HEK293 (cell line): Measurements from ENCODE around the gene ANAPC2.

Experiments used
- CTCF ChIA-PET: fragments of 350-600 bp; formaldehyde crosslinking; extraction: SDS; loops from one replicate; lab custom pipeline; 2021; ENCODE audit warnings: antibody characterized with exemption; lab: Yijun Ruan, JAX
- POLR2A ChIA-PET: fragments of 300-600 bp; formaldehyde crosslinking; extraction: SDS; loops from one replicate; lab custom pipeline; 2020; ENCODE audit warnings: antibody characterized with exemption, inconsistent platforms; lab: Yijun Ruan, JAX
- H3K27ac ChIP-seq: fragments of 200-500 bp; sonication (Bioruptor generic); 2 replicates; pipeline ENCODE4 v1.5.1; 2014; ENCODE audit warnings: low read depth, low read length, control low read depth, inconsistent platforms; ENCODE audit errors: extremely low read depth
- H3K36me3 ChIP-seq, 2 experiments: fragments of 200-500 bp in 1 of 2; sonication (Bioruptor generic) in 1 of 2; 1 replicate in 1 of 2; 2 replicates in 1 of 2; pipeline ENCODE4 v1.5.1; 2014 to 2017; ENCODE audit warnings: inconsistent platforms in 2 of 2, low read length in 2 of 2; ENCODE audit not compliant: control insufficient read depth in 2 of 2, insufficient read depth in 1 of 2
- H3K4me1 ChIP-seq: fragments of 200-500 bp; sonication (Bioruptor generic); 2 replicates; pipeline ENCODE4 v1.5.1; 2014; ENCODE audit warnings: mild to moderate bottlenecking, low read length, inconsistent platforms; ENCODE audit not compliant: control insufficient read depth, insufficient read depth
- H3K4me3 ChIP-seq: 2 replicates; pipeline ENCODE4 v1.5.1; 2011; ENCODE audit warnings: low read depth, mild to moderate bottlenecking, control low read depth, low read length, moderate library complexity
- H3K9me3 ChIP-seq: fragments of 200-500 bp; sonication (Bioruptor generic); 2 replicates; pipeline ENCODE4 v1.5.1; 2014; ENCODE audit warnings: low read depth, low read length, inconsistent platforms; ENCODE audit not compliant: control insufficient read depth, insufficient read depth
- CTCF ChIP-seq: fragments of 450-650 bp; formaldehyde crosslinking; IDR thresholded peaks from 2 replicates; pipeline ENCODE4 v1.5.1; 2016; ENCODE audit warnings: missing biosample characterization, missing genetic modification characterization
- HOXA7 ChIP-seq: sonication (generic); formaldehyde crosslinking; IDR thresholded peaks from 2 replicates; pipeline ENCODE4 v1.8.1; 2022; ENCODE audit warnings: missing genetic modification reagents, borderline replicate concordance
- HOXC10 ChIP-seq: sonication (generic); formaldehyde crosslinking; IDR thresholded peaks from 2 replicates; pipeline ENCODE4 v1.8.1; 2023; ENCODE audit warnings: mild to moderate bottlenecking, missing genetic modification reagents
- PRDM10 ChIP-seq: fragments of 450-650 bp; formaldehyde crosslinking; IDR thresholded peaks from 2 replicates; pipeline ENCODE4 v1.5.1; 2016; ENCODE audit warnings: missing biosample characterization, missing genetic modification characterization
- SP2 ChIP-seq: fragments of 450-650 bp; formaldehyde crosslinking; IDR thresholded peaks from 2 replicates; pipeline ENCODE4 v1.5.1; 2016; ENCODE audit warnings: missing biosample characterization, missing genetic modification characterization
- TRIM28 ChIP-seq: IDR thresholded peaks from 2 replicates; pipeline ENCODE4 v1.6.1; 2011; ENCODE audit warnings: low read length, control low read depth, borderline replicate concordance
- YY2 ChIP-seq: fragments of 450-650 bp; formaldehyde crosslinking; IDR thresholded peaks from 2 replicates; pipeline ENCODE4 v1.5.1; 2016; ENCODE audit warnings: missing biosample characterization, missing genetic modification characterization
- ZBTB10 ChIP-seq: fragments of 450-650 bp; formaldehyde crosslinking; IDR thresholded peaks from 2 replicates; pipeline ENCODE4 v1.5.1; 2016; ENCODE audit warnings: missing biosample characterization, missing genetic modification characterization
- ZFP37 ChIP-seq: fragments of 450-650 bp; formaldehyde crosslinking; IDR thresholded peaks from 2 replicates; pipeline ENCODE4 v1.5.1; 2016; ENCODE audit warnings: missing biosample characterization, missing genetic modification characterization
- ZNF133 ChIP-seq: fragments of 450-650 bp; formaldehyde crosslinking; IDR thresholded peaks from 2 replicates; pipeline ENCODE4 v1.5.1; 2016; ENCODE audit warnings: missing biosample characterization, missing genetic modification characterization
- ZNF202 ChIP-seq: fragments of 450-650 bp; formaldehyde crosslinking; IDR thresholded peaks from 2 replicates; pipeline ENCODE4 v1.5.1; 2016; ENCODE audit warnings: missing biosample characterization, missing genetic modification characterization, borderline replicate concordance
- ZNF398 ChIP-seq: fragments of 450-650 bp; formaldehyde crosslinking; IDR thresholded peaks from 2 replicates; pipeline ENCODE4 v1.5.1; 2017; ENCODE audit warnings: missing biosample characterization, missing genetic modification characterization
- ZNF404 ChIP-seq: fragments of 450-650 bp; formaldehyde crosslinking; IDR thresholded peaks from 2 replicates; pipeline ENCODE4 v1.5.1; 2017; ENCODE audit warnings: missing biosample characterization, missing genetic modification characterization
- ZNF654 ChIP-seq: fragments of 450-650 bp; formaldehyde crosslinking; IDR thresholded peaks from 2 replicates; pipeline ENCODE4 v1.5.1; 2016; ENCODE audit warnings: low read depth, missing biosample characterization, missing genetic modification characterization
- ZNF658 ChIP-seq: fragments of 450-650 bp; formaldehyde crosslinking; IDR thresholded peaks from 2 replicates; pipeline ENCODE4; 2016; ENCODE audit warnings: missing biosample characterization, missing genetic modification characterization
- ZNF660 ChIP-seq: fragments of 450-650 bp; IDR thresholded peaks from 2 replicates; pipeline ENCODE4 v1.5.1; 2018; ENCODE audit warnings: missing biosample characterization, mild to moderate bottlenecking, missing genetic modification characterization
- ZNF704 ChIP-seq: fragments of 450-650 bp; formaldehyde crosslinking; IDR thresholded peaks from 2 replicates; pipeline ENCODE4 v1.5.1; 2016; ENCODE audit warnings: missing biosample characterization, missing genetic modification characterization
- ZNF791 ChIP-seq: fragments of 450-650 bp; formaldehyde crosslinking; IDR thresholded peaks from 2 replicates; pipeline ENCODE4 v1.5.1; 2016; ENCODE audit warnings: missing biosample characterization, missing genetic modification characterization
- ZXDB ChIP-seq: fragments of 450-650 bp; formaldehyde crosslinking; IDR thresholded peaks from 2 replicates; pipeline ENCODE4 v1.5.1; 2016; ENCODE audit warnings: missing biosample characterization, missing genetic modification characterization

ANAPC2 gene

GRCh38 chr9:137184881-137185660 is 3.3 kb downstream of the ANAPC2 start (continued):
- TF ChIP-seq PRDM10 (tag by site-specific recombination) = no peak

GRCh38 chr9:137183980-137184595 is 4.3 kb downstream of the ANAPC2 start:
- H3K9me3 ChIP-seq = no peaks in the 10 kb centered on the region
- TF ChIP-seq HOXC10 (CRISPR knock-in tag) (no peak), ZNF133 (tag by site-specific recombination) (no peak)
- POLR2A ChIA-PET = no interaction called here
- CTCF ChIA-PET = no interaction called here
- peaks cover 0 to 80% of the 10 kb centered on the region in 2 experiments; a peak in 2 of 3 replicates for H3K36me3 ChIP-seq
- peaks cover 8% of the 10 kb centered on the region for H3K4me1 ChIP-seq
- no peak overlapping the region for H3K4me3 ChIP-seq
- no peak overlapping the region for H3K27ac ChIP-seq

GRCh38 chr9:137182836-137183235 is 5.5 kb downstream of the ANAPC2 start:
- POLR2A ChIA-PET = no interaction called here
- peaks cover 8% of the 10 kb centered on the region for H3K4me1 ChIP-seq
- H3K27ac ChIP-seq = no peak overlapping the region
- no peak overlapping the region for H3K4me3 ChIP-seq
- CTCF ChIA-PET = no interaction called here
- H3K36me3 ChIP-seq = peaks cover 0 to 92% of the 10 kb centered on the region in 2 experiments; a peak in 2 of 3 replicates
- H3K9me3 ChIP-seq = no peaks in the 10 kb centered on the region
- TF ChIP-seq ZNF654 (tag by site-specific recombination) (no peak), ZXDB (tag by site-specific recombination) (no peak), ZNF404 (tag by site-specific recombination) (no peak), SP2 (tag by site-specific recombination) (no peak), ZNF658 (tag by site-specific recombination) (no peak), ZNF202 (tag by site-specific recombination) (no peak), ZBTB10 (tag by site-specific recombination) (no peak), YY2 (tag by site-specific recombination) (no peak), ZFP37 (tag by site-specific recombination) (no peak), ZNF791 (no peak), HOXA7 (CRISPR knock-in tag) (no peak), CTCF (no peak), ZNF660 (no peak), TRIM28 (no peak), ZNF704 (tag by site-specific recombination) (no peak), ZNF398 (tag by site-specific recombination) (no peak)
